AG04450 (cell line): ENCODE data around the gene CHI3L2. TPM values are rescaled to one million over a fixed set of nuclear protein-coding genes. Genes with fewer than 3 reads are reported as not detected.

Experiments
- CTCF ChIA-PET: fragments of 300-600, 350-600 bp; formaldehyde crosslinking; extraction: SDS; loops from one replicate; lab custom pipeline; 2022; ENCODE audit warnings: antibody characterized with exemption, inconsistent platforms; lab: Charles Lee
- POLR2A ChIA-PET: fragments of 350-600 bp; formaldehyde crosslinking; extraction: SDS; loops from one replicate; lab custom pipeline; 2021; ENCODE audit warnings: antibody characterized with exemption, inconsistent platforms; lab: Yijun Ruan, JAX
- DNase-seq: peaks from one replicate; pipeline ENCODE4 v3.0.0-alpha.2; 2011; ENCODE audit warnings: low read depth, low spot score
- H3K27ac ChIP-seq: one replicate; pipeline ENCODE4 v1.5.1; 2012; ENCODE audit warnings: low read depth, low read length, control low read depth
- H3K27me3 ChIP-seq: one replicate; pipeline ENCODE4 v1.6.0; 2012; ENCODE audit warnings: low read length; ENCODE audit not compliant: control insufficient read depth, insufficient read depth
- H3K4me3 ChIP-seq: 2 replicates; pipeline ENCODE4 v1.5.1; 2011; ENCODE audit warnings: mild to moderate bottlenecking, low read depth, low read length, control low read depth
- H3K9me3 ChIP-seq: 2 replicates; pipeline ENCODE4 v1.5.1; 2012; ENCODE audit warnings: low read length; ENCODE audit not compliant: control insufficient read depth, insufficient read depth
- CTCF ChIP-seq: IDR thresholded peaks from 2 replicates; pipeline ENCODE4 v1.5.1; 2011; ENCODE audit warnings: low read depth, low read length, control low read depth, inconsistent platforms
- polyA plus RNA-seq: library from polyadenylated mRNA; depleted of rRNA; stranded (reverse); fragments of >200 nt; gene quantifications from 2 replicates; pipeline ENCODE4 v1.2.3, GENCODE V29; 2011

Gene CHI3L2
- polyA plus RNA-seq, 1 experiment, result 0.86 TPM

GRCh38 chr1:111225717-111226400, 1.7 kb upstream of the CHI3L2 start:
- DNase-seq, result no peak

GRCh38 chr1:111227851-111228747, 586 bp downstream of the CHI3L2 start:
- H3K27ac ChIP-seq, result peak overlapping the region; percentile 67
- ChIA-PET CTCF (interaction anchor here (0.6 to 1.5 kb wide), 3 partner anchors 9 to 428 kb away, joined by 3 to 9 read pairs (median 3); no protein-coding TSS in a partner anchor), POLR2A (interaction anchor here (1.3 kb wide), 1 partner anchor 37 kb away, joined by 3 read pairs; no protein-coding TSS in a partner anchor)
- no peak overlapping the region for H3K4me3 ChIP-seq
- no peaks in the 10 kb centered on the region for H3K9me3 ChIP-seq
- DNase-seq, result peak; percentile 59
- TF ChIP-seq CTCF, result no peak
- no peaks in the 10 kb centered on the region for H3K27me3 ChIP-seq

More at GRCh38 chr1:111225717-111226400, 1.7 kb upstream of the CHI3L2 start:
- no peak for TF ChIP-seq CTCF
- Histone ChIP-seq H3K27me3 (no peaks in the 10 kb centered on the region), H3K27ac (no peak overlapping the region), H3K9me3 (no peaks in the 10 kb centered on the region), H3K4me3 (no peak overlapping the region)
- CTCF ChIA-PET, result interaction anchor here (1.3 to 1.5 kb wide), 3 partner anchors 11 to 215 kb away, joined by 3 to 10 read pairs (median 5); no protein-coding TSS in a partner anchor
- POLR2A ChIA-PET, result no interaction called here

- DNase-seq, result no peak
- TF ChIP-seq CTCF, result no peak
- Histone ChIP-seq H3K27ac (peak overlapping the region; percentile 67), H3K27me3 (no peaks in the 10 kb centered on the region), H3K9me3 (no peaks in the 10 kb centered on the region), H3K4me3 (no peak overlapping the region)
- ChIA-PET CTCF (interaction anchor here (1.0 to 1.5 kb wide), 2 partner anchors 9 to 172 kb away, joined by 3 to 9 read pairs; no protein-coding TSS in a partner anchor), POLR2A (no interaction called here)
Observed at GRCh38 chr1:111228748-111229126, 1.2 kb downstream of the CHI3L2 start.

GRCh38 chr1:111232134-111232533, 4.6 kb downstream of the CHI3L2 start:
- no peak overlapping the region for H3K27ac ChIP-seq
- CTCF ChIA-PET, result interaction anchor here (0.8 to 1.1 kb wide), 2 partner anchors 11 to 201 kb away, joined by 3 read pairs; no protein-coding TSS in a partner anchor

More at GRCh38 chr1:111232134-111232533, 4.6 kb downstream of the CHI3L2 start:
- H3K27me3 ChIP-seq, result no peaks in the 10 kb centered on the region
- H3K4me3 ChIP-seq, result no peak overlapping the region
- H3K9me3 ChIP-seq, result no peaks in the 10 kb centered on the region
- DNase-seq, result no peak
- POLR2A ChIA-PET, result no interaction called here
- no peak for TF ChIP-seq CTCF
